VCaP (cell line): Measurements from ENCODE around the gene CD40.

Source experiments
- H3K27ac ChIP-seq: fragments of 450-650 bp; 2 replicates; pipeline ENCODE4 v1.5.1; 2017
- CTCF ChIP-seq: fragments of 450-650 bp; conservative IDR thresholded peaks from 2 replicates; pipeline ENCODE4 v1.5.1; 2017; ENCODE audit warnings: mild to moderate bottlenecking, moderate library complexity

The CD40 gene

GRCh38 chr20:46144432-46145025 lies 26.4 kb downstream of the CD40 start:
- TF ChIP-seq CTCF: no peak
- H3K27ac ChIP-seq: no peak overlapping the region

- TF ChIP-seq CTCF: no peak
- no peak overlapping the region for H3K27ac ChIP-seq
Measured at GRCh38 chr20:46145713-46146112, 27.6 kb downstream of the CD40 start.

- no peak overlapping the region for H3K27ac ChIP-seq
- TF ChIP-seq CTCF: no peak
Measured at GRCh38 chr20:46148313-46149208, 30.4 kb downstream of the CD40 start.

- TF ChIP-seq CTCF: no peak
- H3K27ac ChIP-seq: no peak overlapping the region
Measured at GRCh38 chr20:46150943-46151342, 32.8 kb downstream of the CD40 start.

- peak; percentile 58 for TF ChIP-seq CTCF
- no peak overlapping the region for H3K27ac ChIP-seq
Measured at GRCh38 chr20:46151936-46152335, 33.8 kb downstream of the CD40 start.

GRCh38 chr20:46152824-46153586 lies 34.9 kb downstream of the CD40 start:
- TF ChIP-seq CTCF: no peak
- H3K27ac ChIP-seq: no peak overlapping the region

- H3K27ac ChIP-seq: no peak overlapping the region
- no peak for TF ChIP-seq CTCF
Measured at GRCh38 chr20:46154305-46154704, 36.2 kb downstream of the CD40 start.
